OCI-M1 (cell line): Measurements from ENCODE around the gene PAPPA2.
"Not testable (repeated sequence)": the region's sequence is repeated elsewhere in the genome, so short reads cannot be mapped to it uniquely, and the experiment has no call there.

Experiments
- DNase-seq: peaks from one replicate; lab custom pipeline; 2025; lab: John Stamatoyannopoulos, UW

PAPPA2 gene

GRCh38 chr1:176551146-176551545, 88.2 kb downstream of the PAPPA2 start:
- no peak for DNase-seq

- DNase-seq = no peak
Observed at GRCh38 chr1:176552217-176552991, 89.4 kb downstream of the PAPPA2 start.

- no peak for DNase-seq
Observed at GRCh38 chr1:176552999-176553398, 90.0 kb downstream of the PAPPA2 start.

GRCh38 chr1:176556288-176556687, 93.3 kb downstream of the PAPPA2 start:
- DNase-seq = no peak

GRCh38 chr1:176557543-176558258, 94.7 kb downstream of the PAPPA2 start:
- DNase-seq = no peak

- DNase-seq = no peak
Observed at GRCh38 chr1:176558561-176558960, 95.6 kb downstream of the PAPPA2 start.

- DNase-seq = no peak
Observed at GRCh38 chr1:176559474-176559873, 96.5 kb downstream of the PAPPA2 start.

- DNase-seq = peak; percentile 87
Observed at GRCh38 chr1:176559878-176560277, 96.9 kb downstream of the PAPPA2 start.

GRCh38 chr1:176560681-176561080, 97.7 kb downstream of the PAPPA2 start:
- DNase-seq = no peak

- DNase-seq = not testable (repeated sequence)
Observed at GRCh38 chr1:176561761-176562160, 98.8 kb downstream of the PAPPA2 start.

GRCh38 chr1:176566004-176566975, 103.3 kb downstream of the PAPPA2 start:
- DNase-seq = no peak

- DNase-seq = peak; percentile 50
Observed at GRCh38 chr1:176567190-176567794, 104.3 kb downstream of the PAPPA2 start.

- DNase-seq = no peak
Observed at GRCh38 chr1:176568185-176568584, 105.2 kb downstream of the PAPPA2 start.

GRCh38 chr1:176574756-176575155, 111.8 kb downstream of the PAPPA2 start:
- no peak for DNase-seq

- no peak for DNase-seq
Observed at GRCh38 chr1:176575991-176576390, 113.0 kb downstream of the PAPPA2 start.

- no peak for DNase-seq
Observed at GRCh38 chr1:176576670-176577069, 113.7 kb downstream of the PAPPA2 start.

- no peak for DNase-seq
Observed at GRCh38 chr1:176577646-176578197, 114.7 kb downstream of the PAPPA2 start.

- no peak for DNase-seq
Observed at GRCh38 chr1:176579087-176579486, 116.1 kb downstream of the PAPPA2 start.

- no peak for DNase-seq
Observed at GRCh38 chr1:176595217-176595616, 132.2 kb downstream of the PAPPA2 start.

- DNase-seq = peak; percentile 57
Observed at GRCh38 chr1:176601348-176601747, 138.4 kb downstream of the PAPPA2 start.

- no peak for DNase-seq
Observed at GRCh38 chr1:176602388-176603004, 139.5 kb downstream of the PAPPA2 start.
